ENCODE results near the gene TTC3.

Gene TTC3

GRCh38 chr21:37157938-37158337 is 84.9 kb downstream of the TTC3 start:
- no peak for DNase-seq

GRCh38 chr21:37159053-37159776 is 86.2 kb downstream of the TTC3 start:
- no peak for DNase-seq

GRCh38 chr21:37159949-37160348 is 86.9 kb downstream of the TTC3 start:
- DNase-seq: no peak

GRCh38 chr21:37164742-37165141 is 91.7 kb downstream of the TTC3 start:
- no peak for DNase-seq

- no peak for DNase-seq
Measured at GRCh38 chr21:37165586-37165985, 92.5 kb downstream of the TTC3 start.

- peak; percentile 40 for DNase-seq
Measured at GRCh38 chr21:37166733-37167132, 93.7 kb downstream of the TTC3 start.

- DNase-seq: no peak
Measured at GRCh38 chr21:37168666-37169065, 95.6 kb downstream of the TTC3 start.

- no peak for DNase-seq
Measured at GRCh38 chr21:37172646-37173045, 99.6 kb downstream of the TTC3 start.

GRCh38 chr21:37176716-37177115 is 103.7 kb downstream of the TTC3 start:
- no peak for DNase-seq

GRCh38 chr21:37181059-37181458 is 108.0 kb downstream of the TTC3 start:
- DNase-seq: no peak

- DNase-seq: no peak
Measured at GRCh38 chr21:37182222-37182621, 109.2 kb downstream of the TTC3 start.

GRCh38 chr21:37183749-37184148 is 110.7 kb downstream of the TTC3 start:
- no peak for DNase-seq

GRCh38 chr21:37184784-37185593 is 111.9 kb downstream of the TTC3 start:
- DNase-seq: no peak

GRCh38 chr21:37186983-37187382 is 113.9 kb downstream of the TTC3 start:
- DNase-seq: no peak

- no peak for DNase-seq
Measured at GRCh38 chr21:37188825-37189224, 115.8 kb downstream of the TTC3 start.

- DNase-seq: no peak
Measured at GRCh38 chr21:37192019-37192418, 119.0 kb downstream of the TTC3 start.

GRCh38 chr21:37193006-37193405 is 120.0 kb downstream of the TTC3 start:
- DNase-seq: no peak

- DNase-seq: no peak
Measured at GRCh38 chr21:37193676-37194075, 120.6 kb downstream of the TTC3 start.

GRCh38 chr21:37195059-37195458 is 122.0 kb downstream of the TTC3 start:
- no peak for DNase-seq

GRCh38 chr21:37195610-37196009 is 122.6 kb downstream of the TTC3 start:
- DNase-seq: no peak

- no peak for DNase-seq
Measured at GRCh38 chr21:37196847-37197246, 123.8 kb downstream of the TTC3 start.

GRCh38 chr21:37197746-37198145 is 124.7 kb downstream of the TTC3 start:
- DNase-seq: no peak

GRCh38 chr21:37199057-37199924 is 126.2 kb downstream of the TTC3 start:
- DNase-seq: no peak
